AG04450 (cell line): Measurements from ENCODE around the gene SCN2A. TPM values are rescaled to one million over a fixed set of nuclear protein-coding genes. Genes with fewer than 3 reads are reported as not detected.
"Not testable (repeated sequence)": the region's sequence is repeated elsewhere in the genome, so short reads cannot be mapped to it uniquely, and the experiment has no call there.

Experiments used
- CTCF ChIA-PET: fragments of 300-600, 350-600 bp; formaldehyde crosslinking; extraction: SDS; loops from one replicate; lab custom pipeline; 2022; ENCODE audit warnings: antibody characterized with exemption, inconsistent platforms; lab: Charles Lee
- POLR2A ChIA-PET: fragments of 350-600 bp; formaldehyde crosslinking; extraction: SDS; loops from one replicate; lab custom pipeline; 2021; ENCODE audit warnings: antibody characterized with exemption, inconsistent platforms; lab: Yijun Ruan, JAX
- DNase-seq: peaks from one replicate; pipeline ENCODE4 v3.0.0-alpha.2; 2011; ENCODE audit warnings: low read depth, low spot score
- H3K27ac ChIP-seq: one replicate; pipeline ENCODE4 v1.5.1; 2012; ENCODE audit warnings: low read depth, low read length, control low read depth
- H3K27me3 ChIP-seq: one replicate; pipeline ENCODE4 v1.6.0; 2012; ENCODE audit warnings: low read length; ENCODE audit not compliant: control insufficient read depth, insufficient read depth
- H3K4me3 ChIP-seq: 2 replicates; pipeline ENCODE4 v1.5.1; 2011; ENCODE audit warnings: mild to moderate bottlenecking, low read depth, low read length, control low read depth
- H3K9me3 ChIP-seq: 2 replicates; pipeline ENCODE4 v1.5.1; 2012; ENCODE audit warnings: low read length; ENCODE audit not compliant: control insufficient read depth, insufficient read depth
- polyA plus RNA-seq: library from polyadenylated mRNA; depleted of rRNA; stranded (reverse); fragments of >200 nt; gene quantifications from 2 replicates; pipeline ENCODE4 v1.2.3, GENCODE V29; 2011
- TF ChIP-seq, protein P1 (sequence below): IDR thresholded peaks from 2 replicates; pipeline ENCODE4 v1.5.1; 2011; ENCODE audit warnings: low read depth, low read length, control low read depth, inconsistent platforms

The SCN2A gene
- polyA plus RNA-seq, 1 experiment, result 2.5 TPM

GRCh38 chr2:165376571-165376975, 137.4 kb downstream of the SCN2A start:
- no peaks in the 10 kb centered on the region for H3K9me3 ChIP-seq
- CTCF ChIA-PET, result interaction anchor here (1.3 to 2.0 kb wide), 2 partner anchors 172 to 498 kb away, joined by 3 to 10 read pairs; no protein-coding TSS in a partner anchor
- POLR2A ChIA-PET, result no interaction called here
- TF ChIP-seq, protein P1, sequence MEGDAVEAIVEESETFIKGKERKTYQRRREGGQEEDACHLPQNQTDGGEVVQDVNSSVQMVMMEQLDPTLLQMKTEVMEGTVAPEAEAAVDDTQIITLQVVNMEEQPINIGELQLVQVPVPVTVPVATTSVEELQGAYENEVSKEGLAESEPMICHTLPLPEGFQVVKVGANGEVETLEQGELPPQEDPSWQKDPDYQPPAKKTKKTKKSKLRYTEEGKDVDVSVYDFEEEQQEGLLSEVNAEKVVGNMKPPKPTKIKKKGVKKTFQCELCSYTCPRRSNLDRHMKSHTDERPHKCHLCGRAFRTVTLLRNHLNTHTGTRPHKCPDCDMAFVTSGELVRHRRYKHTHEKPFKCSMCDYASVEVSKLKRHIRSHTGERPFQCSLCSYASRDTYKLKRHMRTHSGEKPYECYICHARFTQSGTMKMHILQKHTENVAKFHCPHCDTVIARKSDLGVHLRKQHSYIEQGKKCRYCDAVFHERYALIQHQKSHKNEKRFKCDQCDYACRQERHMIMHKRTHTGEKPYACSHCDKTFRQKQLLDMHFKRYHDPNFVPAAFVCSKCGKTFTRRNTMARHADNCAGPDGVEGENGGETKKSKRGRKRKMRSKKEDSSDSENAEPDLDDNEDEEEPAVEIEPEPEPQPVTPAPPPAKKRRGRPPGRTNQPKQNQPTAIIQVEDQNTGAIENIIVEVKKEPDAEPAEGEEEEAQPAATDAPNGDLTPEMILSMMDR, result no peak
- DNase-seq, result no peak
- H3K27me3 ChIP-seq, result no peaks in the 10 kb centered on the region
- H3K4me3 ChIP-seq, result no peak overlapping the region
- H3K27ac ChIP-seq, result no peak overlapping the region

GRCh38 chr2:165382362-165382761, 143.1 kb downstream of the SCN2A start:
- Histone ChIP-seq H3K27me3 (no peaks in the 10 kb centered on the region), H3K9me3 (no peaks in the 10 kb centered on the region), H3K4me3 (no peak overlapping the region), H3K27ac (no peak overlapping the region)
- POLR2A ChIA-PET, result no interaction called here
- CTCF ChIA-PET, result interaction anchor here (1.0 kb wide), 1 partner anchor 20 kb away, joined by 3 read pairs; no protein-coding TSS in a partner anchor
- no peak for DNase-seq
- TF ChIP-seq, protein P1, result no peak

DNA sequence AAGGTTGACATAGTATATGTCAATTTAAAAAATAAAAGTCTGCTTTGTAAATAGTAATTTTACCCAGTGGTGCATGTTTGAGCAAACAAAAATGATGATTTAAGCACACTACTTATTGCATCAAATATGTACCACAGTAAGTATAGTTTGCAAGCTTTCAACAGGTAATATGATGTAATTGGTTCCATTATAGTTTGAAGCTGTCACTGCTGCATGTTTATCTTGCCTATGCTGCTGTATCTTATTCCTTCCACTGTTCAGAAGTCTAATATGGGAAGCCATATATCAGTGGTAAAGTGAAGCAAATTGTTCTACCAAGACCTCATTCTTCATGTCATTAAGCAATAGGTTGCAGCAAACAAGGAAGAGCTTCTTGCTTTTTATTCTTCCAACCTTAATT, 151.7 kb downstream of the SCN2A start:
- no peaks in the 10 kb centered on the region for H3K27me3 ChIP-seq
- no peak overlapping the region for H3K27ac ChIP-seq
- CTCF ChIA-PET, result interaction anchor here (1.9 kb wide), 1 partner anchor 11 kb away, joined by 21 read pairs; no protein-coding TSS in a partner anchor
- DNase-seq, result no peak
- TF ChIP-seq, protein P1, result no peak
- POLR2A ChIA-PET, result no interaction called here
- H3K9me3 ChIP-seq, result no peaks in the 10 kb centered on the region
- H3K4me3 ChIP-seq, result no peak overlapping the region

DNA sequence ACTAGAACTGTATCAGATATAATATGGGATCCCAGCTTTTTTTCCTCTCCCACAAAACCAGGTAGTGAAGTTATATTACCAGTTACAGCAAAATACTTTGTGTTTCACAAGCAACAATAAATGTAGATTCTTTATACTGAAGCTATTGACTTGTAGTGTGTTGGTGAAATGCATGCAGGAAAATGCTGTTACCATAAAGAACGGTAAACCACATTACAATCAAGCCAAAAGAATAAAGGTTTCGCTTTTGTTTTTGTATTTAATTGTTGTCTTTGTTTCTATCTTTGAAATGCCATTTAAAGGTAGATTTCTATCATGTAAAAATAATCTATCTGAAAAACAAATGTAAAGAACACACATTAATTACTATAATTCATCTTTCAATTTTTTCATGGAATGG, 152.6 kb downstream of the SCN2A start:
- no peak for DNase-seq
- no peaks in the 10 kb centered on the region for H3K9me3 ChIP-seq
- CTCF ChIA-PET, result interaction anchor here (1.9 kb wide), 1 partner anchor 11 kb away, joined by 21 read pairs; no protein-coding TSS in a partner anchor
- POLR2A ChIA-PET, result no interaction called here
- H3K27ac ChIP-seq, result no peak overlapping the region
- no peaks in the 10 kb centered on the region for H3K27me3 ChIP-seq
- TF ChIP-seq, protein P1, result no peak
- no peak overlapping the region for H3K4me3 ChIP-seq

DNA sequence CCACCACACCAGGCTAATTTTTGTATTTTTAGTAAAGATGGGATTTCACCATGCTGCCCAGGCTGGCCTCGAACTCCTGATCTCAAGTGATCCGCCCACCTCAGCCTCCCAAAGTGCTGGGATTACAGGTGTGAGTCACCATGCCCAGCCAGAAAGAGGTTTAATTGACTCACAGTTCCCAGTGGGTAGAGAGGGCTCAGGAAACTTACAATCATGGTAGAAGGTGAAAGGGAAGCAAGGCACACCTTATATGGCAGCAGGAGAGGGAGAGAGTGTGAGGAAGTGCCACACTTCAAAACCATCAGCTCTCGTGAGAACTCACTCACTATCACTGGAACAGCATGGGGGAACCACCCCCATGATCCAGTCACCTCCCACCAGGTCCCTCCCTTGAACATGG, 159.4 kb downstream of the SCN2A start:
- DNase-seq, CTCF ChIA-PET, H3K4me3 ChIP-seq, H3K9me3 ChIP-seq, POLR2A ChIA-PET, H3K27me3 ChIP-seq, H3K27ac ChIP-seq: not testable (repeated sequence)
